ENCODE results near the gene SERPINA1.

Gene SERPINA1

GRCh38 chr14:94397289-94398181 is 9.1 kb upstream of the SERPINA1 start:
- DNase-seq, result no peak

GRCh38 chr14:94396628-94397225 is 8.3 kb upstream of the SERPINA1 start:
- no peak for DNase-seq

GRCh38 chr14:94395888-94396574 is 7.6 kb upstream of the SERPINA1 start:
- DNase-seq, result no peak

GRCh38 chr14:94395282-94395887 is 7.0 kb upstream of the SERPINA1 start:
- DNase-seq, result no peak

GRCh38 chr14:94394581-94395207 is 6.3 kb upstream of the SERPINA1 start:
- DNase-seq, result no peak

GRCh38 chr14:94394025-94394493 is 5.7 kb upstream of the SERPINA1 start:
- DNase-seq, result no peak

- no peak for DNase-seq
Observed at GRCh38 chr14:94393474-94393873, 5.1 kb upstream of the SERPINA1 start.

GRCh38 chr14:94392510-94392935 is 4.1 kb upstream of the SERPINA1 start:
- DNase-seq, result no peak

GRCh38 chr14:94391281-94391975 is 3.0 kb upstream of the SERPINA1 start:
- DNase-seq, result no peak

- no peak for DNase-seq
Observed at GRCh38 chr14:94390372-94391086, 2.1 kb upstream of the SERPINA1 start.

- DNase-seq, result no peak
Observed at GRCh38 chr14:94389731-94390371, 1.4 kb upstream of the SERPINA1 start.

- DNase-seq, result no peak
Observed at GRCh38 chr14:94389104-94389469, 685 bp upstream of the SERPINA1 start.

- DNase-seq, result no peak
Observed at GRCh38 chr14:94388027-94388383, 397 bp downstream of the SERPINA1 start.

- no peak for DNase-seq
Observed at GRCh38 chr14:94387051-94388026, 1.1 kb downstream of the SERPINA1 start.

GRCh38 chr14:94386085-94387031 is 2.0 kb downstream of the SERPINA1 start:
- no peak for DNase-seq

GRCh38 chr14:94385553-94386057 is 2.8 kb downstream of the SERPINA1 start:
- no peak for DNase-seq

GRCh38 chr14:94384342-94384741 is 4.1 kb downstream of the SERPINA1 start:
- DNase-seq, result no peak

GRCh38 chr14:94383777-94384176 is 4.6 kb downstream of the SERPINA1 start:
- no peak for DNase-seq

Measured in NCI-H187 (cell line).